ENCODE measurements around the gene TTC32.

Gene TTC32

GRCh38 chr2:19878268-19879046 lies 23.3 kb downstream of the TTC32 start:
- FAIRE-seq (no peak), DNase-seq (ENCODE audit: insufficient read length, low spot score) (no peak)

GRCh38 chr2:19876751-19877150 lies 25.0 kb downstream of the TTC32 start:
- FAIRE-seq (no peak), DNase-seq (ENCODE audit: insufficient read length, low spot score) (no peak)

- FAIRE-seq, result no peak
Measured at GRCh38 chr2:19875280-19875679, 26.5 kb downstream of the TTC32 start.

GRCh38 chr2:19874726-19875125 lies 27.1 kb downstream of the TTC32 start:
- DNase-seq (ENCODE audit: insufficient read length, low spot score), result no peak
- FAIRE-seq, result no peak

More at GRCh38 chr2:19875280-19875679, 26.5 kb downstream of the TTC32 start:
- no peak for DNase-seq (ENCODE audit: insufficient read length, low spot score)

- DNase-seq (ENCODE audit: insufficient read length, low spot score) (no peak), FAIRE-seq (no peak)
Measured at GRCh38 chr2:19873014-19873413, 28.8 kb downstream of the TTC32 start.

GRCh38 chr2:19872302-19872701 lies 29.5 kb downstream of the TTC32 start:
- FAIRE-seq (no peak), DNase-seq (ENCODE audit: insufficient read length, low spot score) (no peak)

- FAIRE-seq, result no peak
Measured at GRCh38 chr2:19871836-19872235, 29.9 kb downstream of the TTC32 start.

GRCh38 chr2:19870792-19871191 lies 31.0 kb downstream of the TTC32 start:
- DNase-seq (ENCODE audit: insufficient read length, low spot score), result no peak
- FAIRE-seq, result no peak

More at GRCh38 chr2:19871836-19872235, 29.9 kb downstream of the TTC32 start:
- DNase-seq (ENCODE audit: insufficient read length, low spot score), result no peak

GRCh38 chr2:19868701-19869580 lies 32.8 kb downstream of the TTC32 start:
- FAIRE-seq (no peak), DNase-seq (ENCODE audit: insufficient read length, low spot score) (no peak)

GRCh38 chr2:19868224-19868623 lies 33.6 kb downstream of the TTC32 start:
- no peak for DNase-seq (ENCODE audit: insufficient read length, low spot score)
- FAIRE-seq, result no peak

GRCh38 chr2:19866771-19867170 lies 35.0 kb downstream of the TTC32 start:
- FAIRE-seq (no peak), DNase-seq (ENCODE audit: insufficient read length, low spot score) (no peak)

- DNase-seq (ENCODE audit: insufficient read length, low spot score), result no peak
- FAIRE-seq, result no peak
Measured at GRCh38 chr2:19865151-19865550, 36.6 kb downstream of the TTC32 start.

- FAIRE-seq, result no peak
- DNase-seq (ENCODE audit: insufficient read length, low spot score), result no peak
Measured at GRCh38 chr2:19864381-19864780, 37.4 kb downstream of the TTC32 start.

GRCh38 chr2:19863303-19864041 lies 38.3 kb downstream of the TTC32 start:
- DNase-seq (ENCODE audit: insufficient read length, low spot score), result peak; percentile 78
- FAIRE-seq, result peak; percentile 75

- no peak for FAIRE-seq
- no peak for DNase-seq (ENCODE audit: insufficient read length, low spot score)
Measured at GRCh38 chr2:19861813-19862212, 40.0 kb downstream of the TTC32 start.

- no peak for DNase-seq (ENCODE audit: insufficient read length, low spot score)
- no peak for FAIRE-seq
Measured at GRCh38 chr2:19860022-19860421, 41.8 kb downstream of the TTC32 start.

- no peak for FAIRE-seq
Measured at GRCh38 chr2:19859565-19859964, 42.2 kb downstream of the TTC32 start.

GRCh38 chr2:19857806-19858205 lies 44.0 kb downstream of the TTC32 start:
- peak; percentile 14 for DNase-seq (ENCODE audit: insufficient read length, low spot score)
- FAIRE-seq, result no peak

More at GRCh38 chr2:19859565-19859964, 42.2 kb downstream of the TTC32 start:
- no peak for DNase-seq (ENCODE audit: insufficient read length, low spot score)

GRCh38 chr2:19857100-19857499 lies 44.7 kb downstream of the TTC32 start:
- FAIRE-seq (no peak), DNase-seq (ENCODE audit: insufficient read length, low spot score) (no peak)

- FAIRE-seq (no peak), DNase-seq (ENCODE audit: insufficient read length, low spot score) (no peak)
Measured at GRCh38 chr2:19855542-19856431, 46.0 kb downstream of the TTC32 start.
